Heart left ventricle (tissue), 16 donors: Measurements from ENCODE around the gene KRT9. TPM values are rescaled to one million over a fixed set of nuclear protein-coding genes. Genes with fewer than 3 reads are reported as not detected.
A peak's percentile ranks its signal among the peaks of the same experiment; 100 is the strongest.
"Not testable (repeated sequence)": the region's sequence is repeated elsewhere in the genome, so short reads cannot be mapped to it uniquely, and the experiment has no call there.

Experiments
- ATAC-seq, 4 donors: fragments of 200-7000 bp; cut with Tn5 transposase; one replicate each; pipeline ENCODE4 v1.9.1; 2020 to 2022; ENCODE audit warnings: moderate library complexity in 4 of 4, mild to moderate bottlenecking in 3 of 4, moderate number of reproducible peaks in 1 of 4
- DNase-seq, 5 donors: peaks; one replicate each; pipeline ENCODE4 v3.0.0-alpha.2; 2020
- H3K27ac ChIP-seq, 12 donors: fragments of 200-600 bp; sonication (generic) in 4 of 12; one replicate each; pipeline versions ENCODE4 v1.5.0 to v1.8.0; 2016 to 2022; ENCODE audit warnings: mild to moderate bottlenecking in 2 of 12
- H3K27me3 ChIP-seq, 9 donors: fragments of 200-600 bp; sonication (generic) in 2 of 9; one replicate each; pipeline versions ENCODE4 v1.5.1 to v1.8.0; 2016 to 2022; ENCODE audit warnings: mild to moderate bottlenecking in 3 of 9
- H3K36me3 ChIP-seq, 9 donors: fragments of 200-600 bp; sonication (generic) in 2 of 9; one replicate each; pipeline versions ENCODE4 v1.5.0 to v1.8.0; 2018 to 2022; ENCODE audit warnings: mild to moderate bottlenecking in 2 of 9
- H3K4me1 ChIP-seq, 12 donors: fragments of 200-600 bp; sonication (generic) in 4 of 12; one replicate each; pipeline versions ENCODE4 v1.5.0 to v1.8.0; 2016 to 2022; ENCODE audit warnings: mild to moderate bottlenecking in 3 of 12
- H3K4me3 ChIP-seq, 12 donors: fragments of 200-600 bp; sonication (generic) in 4 of 12; one replicate each; pipeline versions ENCODE4 v1.5.0 to v1.8.0; 2017 to 2022; ENCODE audit warnings: mild to moderate bottlenecking in 9 of 12, moderate library complexity in 4 of 12
- H3K9me3 ChIP-seq, 12 donors: fragments of 200-600 bp; sonication (generic) in 4 of 12; one replicate each; pipeline versions ENCODE4 v1.5.0 to v1.8.0; 2016 to 2022; ENCODE audit warnings: mild to moderate bottlenecking in 1 of 12
- POLR2A ChIP-seq, 2 donors: fragments of 450-650 bp; IDR thresholded peaks; one replicate each; pipeline ENCODE4 v1.6.1; 2017; ENCODE audit warnings: antibody characterized with exemption in 2 of 2, mild to moderate bottlenecking in 2 of 2, moderate library complexity in 2 of 2
- WGBS, 4 donors: extraction: QIAGEN DNeasy Blood & Tissue Kit in 2 of 4; methylation state at CpG; one replicate each; pipeline versions ENCODE4 v1.1.5 to v1.1.7; 2013 to 2018; 5-methylcytosine and 5-hydroxymethylcytosine counted together
- intact Hi-C, 10 donors: fragments of 100-400 bp; cut with DNase I; formaldehyde crosslinking; loops; one replicate each; pipeline versions ENCODE4 v1.11.1 to v1.14.2; 2022
- polyA plus RNA-seq, 2 donors: library from polyadenylated mRNA; stranded (reverse); fragments of 200-250 nt; gene quantifications; one replicate each; pipeline ENCODE4 v1.2.3, GENCODE V29; 2013
- total RNA-seq, 9 donors: library from RNA; depleted of rRNA in 2 of 9; stranded (reverse); fragments of >200 nt in 2 of 9; fragmentation: NEBNext Ultra II Directional in 3 of 9; extraction: Animal tissue kit (Norgen Biotek cat#: 25700) in 3 of 9; gene quantifications; one replicate each; pipeline versions ENCODE4 v1.1.0 to v1.2.4, GENCODE V29; 2016 to 2023
- TF ChIP-seq, protein P1 (sequence below), 12 donors: fragments of 200-600 bp; sonication (generic) in 4 of 12; IDR thresholded peaks; one replicate each; pipeline versions ENCODE4 v1.5.0 to v1.8.0; 2018 to 2022; ENCODE audit warnings: antibody characterized with exemption in 12 of 12, mild to moderate bottlenecking in 5 of 12
- donor health status: ischemic (EF 13 %, LVEDD 7.1; RV severe dilation, severe dysfunction).
- donor health status: healthy with polysubstance abuse.
- donor health status: DM: no; HTN: yes; CAD: no.
- donor health status: DM: no; HTN: no; CAD: no.
- donor health status: ischemic (EF 25% LVEDD 6.9; RV normal size, moderate dysfunction).
- donor health status: ischemic (EF 25% LVEDD 5.7; RV mildly dilated, moderate dysfunction).
- donor health status: healthy.
- donor health status: DM: yes; HTN: yes; CAD: no.
- donor health status: ischemic (EF 35%, LVEDD 5.7; RV mildly dilated, moderate dysfunction).
- donor health status: nonischemic (EF 11% LVEDD 7.7; RV severe dilation, severe dysfunction).
- donor health status: DM: yes; HTN: yes; CAD: no.
- donor health status: PGD.
- donor health status: ischemic (EF 29% LVEDD 5.4; RV normal size, mild dysfunction).
- donor health status: nonischemic (EF 23%, LVEDD 6.1; RV moderate dilation, normal function).

KRT9 gene
- total and polyA plus RNA-seq, 11 donors, result not detected

DNA sequence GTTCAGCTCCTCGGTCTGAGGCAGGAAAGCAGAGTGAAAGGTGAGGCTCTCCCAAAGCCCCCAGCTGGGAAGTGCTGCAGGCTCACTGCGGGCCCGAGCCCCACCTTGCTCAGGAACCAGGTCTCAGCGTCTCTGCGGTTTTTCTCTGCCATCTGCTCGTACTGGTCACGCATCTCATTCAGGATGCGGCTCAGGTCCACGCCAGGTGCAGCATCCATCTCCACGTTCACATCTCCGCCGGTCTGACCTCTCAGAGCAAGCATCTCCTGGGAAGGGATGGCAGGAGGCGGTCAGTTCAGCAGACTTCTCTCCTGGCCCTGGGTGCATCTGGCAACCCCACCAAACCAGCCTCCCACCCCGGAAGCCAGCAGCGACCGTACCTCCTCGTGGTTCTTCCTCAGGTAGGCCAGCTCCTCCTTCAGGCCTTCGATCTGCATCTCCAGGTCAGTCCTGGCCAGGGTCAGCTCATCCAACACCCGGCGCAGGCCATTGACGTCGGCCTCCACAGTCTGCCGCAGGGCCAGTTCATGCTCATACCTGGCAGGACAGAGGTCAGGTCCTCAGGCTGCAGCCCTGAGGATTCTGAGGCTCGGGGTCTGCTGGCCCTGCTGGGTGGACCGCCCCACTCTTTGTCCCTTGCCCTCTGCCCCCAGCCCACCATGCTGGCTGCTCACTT is 39.2 kb upstream of the KRT9 start:
- Histone ChIP-seq H3K4me1 (no peaks in the 10 kb centered on the region), H3K27ac (no peak overlapping the region), H3K27me3 (peaks cover 0 to 41% (median 0%) of the 10 kb centered on the region in 9 donors), H3K4me3 (no peak overlapping the region), H3K9me3 (peaks cover 0 to 18% (median 4%) of the 10 kb centered on the region in 12 donors), H3K36me3 (no peaks in the 10 kb centered on the region)
- ATAC-seq, result no peak
- intact Hi-C loops, result no loop called here
- 89 to 91% (median 89%) methylated on average over 24 to 25 of the region's 25 CpGs for WGBS, 4 donors
- TF ChIP-seq, protein P1, sequence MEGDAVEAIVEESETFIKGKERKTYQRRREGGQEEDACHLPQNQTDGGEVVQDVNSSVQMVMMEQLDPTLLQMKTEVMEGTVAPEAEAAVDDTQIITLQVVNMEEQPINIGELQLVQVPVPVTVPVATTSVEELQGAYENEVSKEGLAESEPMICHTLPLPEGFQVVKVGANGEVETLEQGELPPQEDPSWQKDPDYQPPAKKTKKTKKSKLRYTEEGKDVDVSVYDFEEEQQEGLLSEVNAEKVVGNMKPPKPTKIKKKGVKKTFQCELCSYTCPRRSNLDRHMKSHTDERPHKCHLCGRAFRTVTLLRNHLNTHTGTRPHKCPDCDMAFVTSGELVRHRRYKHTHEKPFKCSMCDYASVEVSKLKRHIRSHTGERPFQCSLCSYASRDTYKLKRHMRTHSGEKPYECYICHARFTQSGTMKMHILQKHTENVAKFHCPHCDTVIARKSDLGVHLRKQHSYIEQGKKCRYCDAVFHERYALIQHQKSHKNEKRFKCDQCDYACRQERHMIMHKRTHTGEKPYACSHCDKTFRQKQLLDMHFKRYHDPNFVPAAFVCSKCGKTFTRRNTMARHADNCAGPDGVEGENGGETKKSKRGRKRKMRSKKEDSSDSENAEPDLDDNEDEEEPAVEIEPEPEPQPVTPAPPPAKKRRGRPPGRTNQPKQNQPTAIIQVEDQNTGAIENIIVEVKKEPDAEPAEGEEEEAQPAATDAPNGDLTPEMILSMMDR (IDR thresholded peaks at IDR 0.05), result no peak
- no peak for TF ChIP-seq POLR2A (IDR thresholded peaks at IDR 0.05)
- peak in 1 of 5 donors; percentile 56 for DNase-seq

DNA sequence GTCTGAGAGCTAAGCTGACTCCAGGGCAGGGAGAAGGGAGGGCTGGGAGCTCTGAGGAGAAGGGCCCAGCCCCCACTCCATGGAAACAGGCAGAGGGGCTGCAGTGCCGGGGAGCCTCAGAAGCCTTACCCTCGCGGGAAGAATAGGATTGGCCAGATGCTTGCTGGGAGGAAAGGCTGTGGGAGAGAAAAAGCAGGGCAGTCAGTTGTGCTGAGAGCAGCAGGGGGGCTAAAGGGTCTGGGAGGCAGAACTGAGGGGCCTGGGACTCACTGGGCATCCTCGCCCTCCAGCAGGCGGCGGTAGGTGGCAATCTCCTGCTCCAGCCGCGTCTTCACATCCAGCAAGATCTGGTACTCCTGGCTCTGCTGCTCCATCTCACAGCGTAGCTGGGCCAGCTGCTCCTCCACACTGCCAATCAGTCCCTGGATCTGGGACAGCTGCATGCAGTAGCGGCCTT is 38.2 kb upstream of the KRT9 start:
- H3K36me3 ChIP-seq, intact Hi-C loops, H3K4me1 ChIP-seq, ATAC-seq, H3K4me3 ChIP-seq, H3K27ac ChIP-seq: not testable (repeated sequence)
- WGBS, 4 donors, result 2 to 12% (median 7%) methylated on average over 8 to 10 of the region's 10 CpGs
- TF ChIP-seq, protein P1 (IDR thresholded peaks at IDR 0.05), result peak in 4 of 12 donors; percentile 14 to 22 (median 18)
- peaks cover 0 to 31% (median 0%) of the 10 kb centered on the region in 9 donors for H3K27me3 ChIP-seq
- H3K9me3 ChIP-seq, result peaks cover 0 to 20% (median 4%) of the 10 kb centered on the region in 12 donors
- peak in 1 of 5 donors; percentile 54 for DNase-seq

DNA sequence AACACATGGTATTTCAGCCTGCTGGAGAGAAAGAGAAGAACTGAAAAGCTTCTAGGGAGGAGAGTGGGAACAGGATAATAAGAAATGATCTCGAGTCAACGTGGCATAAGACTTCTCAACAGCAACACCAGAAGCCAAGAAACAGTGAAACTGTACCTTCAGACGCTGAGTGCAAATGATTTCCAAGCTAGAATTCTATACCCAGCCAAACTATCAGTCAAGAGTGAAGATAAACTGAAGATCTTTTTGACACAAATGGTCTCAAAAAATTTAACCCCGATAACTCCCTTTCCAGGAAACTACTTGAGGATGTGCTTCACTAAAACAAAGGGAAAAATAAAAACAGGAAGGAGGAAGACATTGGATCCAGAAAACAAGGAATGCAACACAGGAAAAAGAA is 35.1 kb upstream of the KRT9 start:
- DNase-seq, ATAC-seq, H3K4me3 ChIP-seq, H3K36me3 ChIP-seq, H3K27ac ChIP-seq, intact Hi-C loops, H3K4me1 ChIP-seq: not testable (repeated sequence)
- 62 to 87% (median 81%) methylated on average over 4 of the region's 4 CpGs for WGBS, 4 donors
- Histone ChIP-seq H3K27me3 (peaks cover 0 to 14% (median 0%) of the 10 kb centered on the region in 9 donors), H3K9me3 (peaks cover 0 to 20% (median 4%) of the 10 kb centered on the region in 12 donors)

DNA sequence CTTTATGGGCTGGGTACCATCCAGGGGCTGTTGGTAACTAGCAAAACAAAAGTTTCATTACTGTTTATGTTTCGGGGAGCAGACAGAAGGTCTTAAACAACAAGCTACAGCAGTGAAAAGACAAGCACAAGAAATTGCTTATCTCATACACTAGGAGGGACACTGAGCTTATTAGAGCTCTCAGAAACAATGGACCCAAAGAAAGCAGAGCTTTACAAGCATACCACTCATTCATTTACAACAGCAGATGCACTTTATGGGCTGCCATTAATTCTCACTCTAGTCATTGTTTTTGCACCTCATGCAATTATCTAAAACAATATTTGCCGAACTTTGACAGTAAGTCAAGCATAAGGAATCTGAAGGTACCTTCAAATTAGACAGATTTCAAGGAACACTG is 30.7 kb upstream of the KRT9 start:
- Histone ChIP-seq H3K36me3 (no peaks in the 10 kb centered on the region), H3K27ac (no peak overlapping the region), H3K4me3 (no peak overlapping the region), H3K4me1 (no peaks in the 10 kb centered on the region), H3K27me3 (peaks cover 0 to 14% (median 0%) of the 10 kb centered on the region in 9 donors), H3K9me3 (peaks cover 0 to 17% (median 4%) of the 10 kb centered on the region in 12 donors)
- ATAC-seq, result no peak
- no peak for DNase-seq
- WGBS, 4 donors, result 57 to 83% (median 74%) methylated on average over 2 of the region's 2 CpGs
- intact Hi-C loops, result no loop called here
- TF ChIP-seq POLR2A (IDR thresholded peaks at IDR 0.05), result no peak
- TF ChIP-seq, protein P1 (IDR thresholded peaks at IDR 0.05), result no peak
